Fibroblast of peridontal ligament (primary cell): ENCODE results near the gene UBE2E3.
"Not testable (repeated sequence)": the region's sequence is repeated elsewhere in the genome, so short reads cannot be mapped to it uniquely, and the experiment has no call there.

Source experiments
- DNase-seq: peaks from one replicate; pipeline ENCODE4 v3.0.0-alpha.2; 2010; ENCODE audit errors: extremely low read depth

The UBE2E3 gene

GRCh38 chr2:180980106-180980942 lies at the start of gene UBE2E3:
Gene UBE2E3, plus strand, starts transcription at chr2:180980605. Its CDS starts 1,438 bp downstream, at chr2:180982043.
- peak; percentile 76 for DNase-seq

DNA sequence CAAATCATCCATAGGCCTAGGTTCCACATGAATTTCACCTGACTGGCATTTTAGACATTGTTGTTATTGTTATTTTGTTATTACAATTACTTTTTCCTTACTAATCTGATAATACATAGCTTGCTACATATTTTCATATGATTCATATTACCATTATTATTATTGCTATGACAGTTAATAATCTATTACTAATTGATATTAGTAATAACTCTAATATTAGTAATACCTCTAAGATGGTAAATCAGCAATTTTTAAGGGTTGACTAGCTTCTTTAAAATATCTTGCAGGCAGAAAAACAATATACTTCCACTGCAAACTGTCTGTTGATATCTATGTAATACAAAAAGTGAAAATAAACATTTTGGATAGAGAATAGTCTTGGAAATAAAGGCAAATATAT lies 48.6 kb upstream of the UBE2E3 start:
- DNase-seq: no peak

- DNase-seq: no peak
These were observed 47.1 kb upstream of the UBE2E3 start for GRCh38 chr2:180933332-180933731.

DNA sequence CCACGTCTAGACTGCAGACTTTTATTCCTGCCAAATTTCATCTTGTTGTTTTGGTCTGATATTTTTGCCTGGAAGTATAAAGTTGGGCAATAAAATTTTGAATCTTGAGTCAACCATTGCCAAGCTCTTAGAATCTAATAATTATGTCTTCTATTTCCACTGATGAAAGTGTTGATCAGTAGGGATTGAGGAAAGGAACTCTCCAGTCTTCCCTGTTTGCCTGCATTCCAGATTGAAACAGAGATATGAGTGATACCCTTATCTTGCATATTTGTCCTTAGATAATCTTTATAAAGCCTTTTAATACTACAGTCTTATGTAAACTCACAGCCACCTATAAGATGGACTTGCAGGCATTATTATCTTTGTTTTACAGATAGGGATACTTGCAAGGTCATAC lies 45.5 kb upstream of the UBE2E3 start:
- DNase-seq: no peak

DNA sequence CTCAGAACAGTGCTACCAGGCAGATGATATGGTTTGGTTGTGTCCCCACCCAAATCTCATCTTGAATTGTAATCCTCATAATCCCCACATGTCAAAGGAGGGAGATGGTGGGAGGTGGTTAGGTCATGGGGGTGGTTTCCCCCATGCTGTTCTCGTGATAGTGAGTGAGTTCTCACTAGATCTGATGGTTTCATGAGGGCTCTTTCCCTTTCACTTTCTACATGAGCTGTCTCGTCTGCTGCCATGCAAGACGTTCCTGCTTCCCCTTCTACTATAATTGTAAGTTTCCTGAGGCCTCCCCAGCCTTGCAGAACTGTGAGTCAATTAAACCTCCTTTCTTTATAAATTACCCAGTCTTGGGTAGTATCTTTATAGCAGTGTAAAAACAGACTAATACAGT lies 42.9 kb upstream of the UBE2E3 start:
- not testable (repeated sequence) for DNase-seq

DNA sequence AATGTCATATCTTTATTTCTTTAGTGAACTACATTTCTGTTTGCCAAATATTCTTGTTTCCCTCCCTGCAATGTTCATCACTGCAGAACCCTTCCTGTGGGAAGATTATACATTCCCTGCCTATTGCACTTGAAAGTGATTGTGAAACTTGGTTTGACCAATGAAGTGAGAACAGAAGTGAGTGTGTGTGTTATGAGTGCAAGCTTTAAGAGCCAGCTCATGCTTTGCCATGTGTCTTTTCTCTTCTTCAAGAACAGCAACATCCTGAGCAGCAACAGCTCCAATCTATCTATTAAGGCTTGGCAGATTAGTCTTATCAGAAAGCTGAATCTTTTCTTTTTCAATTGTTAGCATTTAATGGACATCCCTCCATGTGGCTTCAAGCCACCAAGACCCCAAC lies 42.0 kb upstream of the UBE2E3 start:
- DNase-seq: peak; percentile 77

- DNase-seq: no peak
These were observed 37.1 kb upstream of the UBE2E3 start for GRCh38 chr2:180943275-180943674.

DNA sequence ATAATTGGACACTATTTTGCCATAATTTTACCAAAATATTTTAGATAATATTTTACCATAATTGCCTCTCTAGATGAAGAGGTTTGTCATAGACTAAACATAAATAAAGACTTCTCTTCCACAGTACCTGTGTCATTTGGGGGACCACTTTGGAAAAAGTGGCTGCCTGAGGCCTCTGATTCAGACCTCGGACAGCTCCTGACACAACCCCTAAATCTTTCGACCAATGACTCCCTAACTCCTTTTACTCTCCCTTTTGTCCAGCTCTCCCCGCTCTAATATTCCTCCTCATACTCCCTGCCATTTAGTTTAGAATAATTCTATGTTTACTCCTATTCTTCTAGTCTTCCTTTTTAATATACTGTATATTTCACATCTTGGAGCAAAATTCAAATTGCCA lies 36.0 kb upstream of the UBE2E3 start:
- DNase-seq: no peak

DNA sequence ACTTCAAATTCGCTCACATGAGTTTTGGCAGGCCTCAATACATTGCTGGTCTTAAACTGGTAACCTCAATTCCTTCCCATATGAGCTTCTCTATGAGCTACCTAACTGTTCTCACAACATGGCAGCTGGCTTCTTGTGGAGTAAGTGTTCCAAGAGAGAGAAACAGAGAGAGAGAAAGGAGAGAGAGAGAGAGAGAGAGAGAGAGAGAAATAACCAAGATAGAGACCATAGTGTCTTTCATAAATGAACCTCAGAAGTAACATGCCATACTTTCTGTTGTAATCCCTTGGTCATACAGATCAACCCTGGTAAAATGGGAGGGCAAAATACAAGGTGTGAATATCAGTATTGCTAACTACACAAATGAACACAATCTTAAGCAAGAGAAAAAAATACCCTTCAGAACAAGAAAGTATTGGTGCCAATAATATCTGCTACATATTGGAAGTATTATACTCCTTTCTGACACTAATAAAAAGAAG lies 33.2 kb upstream of the UBE2E3 start:
- DNase-seq: peak; percentile 8

GRCh38 chr2:180949896-180950295 lies 30.5 kb upstream of the UBE2E3 start:
- DNase-seq: no peak

GRCh38 chr2:180952082-180952481 lies 28.3 kb upstream of the UBE2E3 start:
- DNase-seq: no peak

GRCh38 chr2:180952731-180953336 lies 27.6 kb upstream of the UBE2E3 start:
- DNase-seq: no peak

DNA sequence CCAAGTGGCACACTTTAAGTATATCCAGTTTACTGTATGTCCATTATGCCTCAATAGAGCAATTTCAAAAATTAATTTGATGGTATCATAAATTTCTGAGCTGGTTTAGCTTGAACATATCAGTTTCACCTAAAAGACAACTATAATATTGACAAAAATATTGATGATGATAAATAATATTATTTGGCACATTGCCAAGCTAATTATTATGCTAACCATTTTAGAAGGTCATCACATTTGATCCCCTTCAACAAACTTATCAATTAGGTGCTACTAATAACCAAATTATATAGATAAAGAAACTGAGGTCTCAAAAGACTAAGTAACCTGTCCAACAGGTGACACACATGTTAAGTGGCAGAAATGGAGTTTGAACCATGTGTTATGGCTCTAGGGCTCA lies 26.9 kb upstream of the UBE2E3 start:
- DNase-seq: no peak

GRCh38 chr2:180955101-180955500 lies 25.3 kb upstream of the UBE2E3 start:
- DNase-seq: no peak

- DNase-seq: no peak
These were observed 20.6 kb upstream of the UBE2E3 start for GRCh38 chr2:180959787-180960186.

DNA sequence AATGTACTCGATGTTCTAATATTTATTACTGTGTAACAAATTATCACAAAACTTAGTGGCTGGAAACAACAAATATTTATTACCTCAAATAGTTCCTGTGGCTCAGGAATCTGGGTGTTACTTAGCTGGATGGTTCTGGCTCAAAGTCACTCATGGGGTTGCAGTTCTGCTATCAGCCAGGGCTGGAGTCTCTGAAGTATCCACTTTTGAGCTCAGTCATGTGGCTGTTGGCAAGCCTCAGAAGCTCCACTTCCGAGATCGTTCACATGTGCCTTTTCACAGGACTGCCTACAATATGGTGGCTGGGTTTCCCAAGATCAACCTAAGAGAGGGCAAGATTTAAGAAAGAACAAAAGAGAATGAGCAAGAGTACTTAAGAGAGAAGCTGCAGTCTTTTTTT lies 19.4 kb upstream of the UBE2E3 start:
- no peak for DNase-seq

GRCh38 chr2:180962727-180963314 lies 17.6 kb upstream of the UBE2E3 start:
- no peak for DNase-seq

- no peak for DNase-seq
These were observed 14.0 kb upstream of the UBE2E3 start for GRCh38 chr2:180966378-180966777.

GRCh38 chr2:180969124-180969523 lies 11.3 kb upstream of the UBE2E3 start:
- no peak for DNase-seq

- no peak for DNase-seq
These were observed 10.4 kb upstream of the UBE2E3 start for GRCh38 chr2:180970016-180970415.

GRCh38 chr2:180971811-180972210 lies 8.6 kb upstream of the UBE2E3 start:
- no peak for DNase-seq

DNA sequence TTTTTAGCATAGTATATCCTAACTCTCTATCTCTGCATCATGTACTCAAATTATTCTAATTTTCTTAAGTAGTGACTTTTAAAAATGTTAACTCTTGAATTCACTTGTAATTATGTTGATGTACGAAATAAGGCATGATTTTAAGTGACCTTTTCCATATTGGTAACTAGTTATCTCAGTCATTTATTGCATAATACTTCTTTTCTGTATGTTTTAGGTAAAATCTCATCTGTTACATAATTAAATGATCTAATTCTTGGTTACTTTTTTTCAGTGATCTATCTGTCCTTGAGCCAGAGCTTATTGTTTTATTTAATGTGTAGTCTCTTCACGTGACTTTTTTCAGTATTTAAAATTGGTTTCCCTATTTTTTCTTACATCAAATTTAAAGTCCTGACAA lies 4.8 kb upstream of the UBE2E3 start:
- no peak for DNase-seq
